RWPE2 (cell line): ENCODE measurements around the gene NLRP4.

Experiments used
- ATAC-seq: fragments of 200-7000 bp; cut with Tn5 transposase; 3 replicates; pipeline ENCODE4 v1.9.1; 2021; ENCODE audit warnings: low read depth
- DNase-seq: peaks from one replicate; pipeline ENCODE4 v3.0.0-alpha.2; 2020; ENCODE audit warnings: low spot score
- H3K27ac ChIP-seq: fragments of 450-650 bp; 2 replicates; pipeline ENCODE4 v1.5.1; 2017; ENCODE audit warnings: mild to moderate bottlenecking; ENCODE audit not compliant: poor library complexity, severe bottlenecking
- H3K27me3 ChIP-seq: fragments of 250-450 bp; sonication (Bioruptor Pico); 2 replicates; pipeline ENCODE4 v1.5.1; 2021; ENCODE audit warnings: mild to moderate bottlenecking, moderate library complexity; ENCODE audit not compliant: insufficient read depth, poor library complexity, severe bottlenecking
- H3K36me3 ChIP-seq: fragments of 250-450 bp; sonication (Bioruptor Pico); 2 replicates; pipeline ENCODE4 v1.5.1; 2020; ENCODE audit warnings: low read depth, mild to moderate bottlenecking, moderate library complexity
- H3K4me1 ChIP-seq: fragments of 250-450 bp; sonication (Bioruptor Pico); 2 replicates; pipeline ENCODE4 v1.5.1; 2021; ENCODE audit warnings: mild to moderate bottlenecking, moderate library complexity; ENCODE audit not compliant: insufficient read depth, poor library complexity, severe bottlenecking
- H3K4me3 ChIP-seq: fragments of 250-450 bp; sonication (Bioruptor Pico); 2 replicates; pipeline ENCODE4 v1.5.1; 2021; ENCODE audit warnings: mild to moderate bottlenecking, moderate library complexity; ENCODE audit not compliant: severe bottlenecking
- H3K9me3 ChIP-seq: fragments of 250-450 bp; sonication (Bioruptor Pico); 2 replicates; pipeline ENCODE4 v1.5.1; 2021; ENCODE audit warnings: mild to moderate bottlenecking, moderate library complexity; ENCODE audit not compliant: severe bottlenecking
- CTCF ChIP-seq: fragments of 450-650 bp; IDR thresholded peaks from one replicate; pipeline ENCODE4 v1.5.1; 2017; ENCODE audit warnings: mild to moderate bottlenecking, moderate library complexity; ENCODE audit not compliant: poor library complexity, severe bottlenecking

Gene NLRP4

GRCh38 chr19:55901369-55902079 is 65.2 kb downstream of the NLRP4 start:
- no peak for TF ChIP-seq CTCF
- DNase-seq (no peak), ATAC-seq (no peak)
- Histone ChIP-seq H3K36me3 (no peaks in the 10 kb centered on the region), H3K9me3 (no peaks in the 10 kb centered on the region), H3K4me3 (no peak overlapping the region), H3K27me3 (no peaks in the 10 kb centered on the region), H3K4me1 (no peaks in the 10 kb centered on the region), H3K27ac (no peak overlapping the region)

- H3K27me3 ChIP-seq: no peaks in the 10 kb centered on the region
- TF ChIP-seq CTCF: no peak
- no peak overlapping the region for H3K27ac ChIP-seq
- ATAC-seq: no peak
- no peaks in the 10 kb centered on the region for H3K36me3 ChIP-seq
- no peaks in the 10 kb centered on the region for H3K4me1 ChIP-seq
- DNase-seq: no peak
- H3K4me3 ChIP-seq: no peak overlapping the region
- H3K9me3 ChIP-seq: no peaks in the 10 kb centered on the region
Measured at GRCh38 chr19:55902080-55902751, 65.9 kb downstream of the NLRP4 start.

- Histone ChIP-seq H3K36me3 (no peaks in the 10 kb centered on the region), H3K4me3 (no peak overlapping the region), H3K9me3 (no peaks in the 10 kb centered on the region), H3K27ac (no peak overlapping the region), H3K4me1 (no peaks in the 10 kb centered on the region), H3K27me3 (no peaks in the 10 kb centered on the region)
- ATAC-seq: no peak
- no peak for DNase-seq
- TF ChIP-seq CTCF: no peak
Measured at GRCh38 chr19:55907286-55907685, 70.9 kb downstream of the NLRP4 start.

GRCh38 chr19:55907746-55908145 is 71.4 kb downstream of the NLRP4 start:
- H3K27ac ChIP-seq: no peak overlapping the region
- no peaks in the 10 kb centered on the region for H3K9me3 ChIP-seq
- no peaks in the 10 kb centered on the region for H3K36me3 ChIP-seq
- ATAC-seq (no peak), DNase-seq (no peak)
- H3K4me1 ChIP-seq: no peaks in the 10 kb centered on the region
- H3K27me3 ChIP-seq: no peaks in the 10 kb centered on the region
- TF ChIP-seq CTCF: no peak
- no peak overlapping the region for H3K4me3 ChIP-seq

GRCh38 chr19:55909801-55910200 is 73.5 kb downstream of the NLRP4 start:
- H3K4me1 ChIP-seq: no peaks in the 10 kb centered on the region
- DNase-seq (no peak), ATAC-seq (no peak)
- no peak for TF ChIP-seq CTCF
- no peak overlapping the region for H3K27ac ChIP-seq
- H3K36me3 ChIP-seq: no peaks in the 10 kb centered on the region
- H3K4me3 ChIP-seq: no peak overlapping the region
- no peaks in the 10 kb centered on the region for H3K27me3 ChIP-seq
- no peaks in the 10 kb centered on the region for H3K9me3 ChIP-seq
